Endothelial cell of umbilical vein (primary cell): ENCODE data around the gene DYNLRB2. TPM values are rescaled to one million over a fixed set of nuclear protein-coding genes. Genes with fewer than 3 reads are reported as not detected.
A peak's percentile ranks its signal among the peaks of the same experiment; 100 is the strongest.

Experiments used
- BruUV-seq: library from RNA; stranded (reverse); fragments of 400-500 nt; replicated peaks from 2 replicates; lab custom pipeline; 2021; lab: Mats Ljungman, UMichigan
- CTCF ChIA-PET: fragments of 300-600, 350-600 bp; sonication (Branson Sonifier 250); formaldehyde crosslinking; loops from one replicate; lab custom pipeline; 2021; ENCODE audit warnings: antibody characterized with exemption, inconsistent platforms; lab: Charles Lee
- POLR2A ChIA-PET: fragments of 300-600, 350-600 bp; sonication (Branson Sonifier 250); formaldehyde crosslinking; loops from one replicate; lab custom pipeline; 2021; ENCODE audit warnings: antibody characterized with exemption, inconsistent platforms; lab: Charles Lee
- DNase-seq: peaks from one replicate; pipeline ENCODE4 v3.0.0-alpha.2; 2011; ENCODE audit warnings: low read depth, low spot score
- FAIRE-seq: peaks from 2 replicates; lab custom pipeline; 2011; peaks lifted over from hg19 to GRCh38; lab: Jason Lieb, UNC
- H2AFZ ChIP-seq: 2 replicates; pipeline ENCODE4 v1.6.0; 2012; ENCODE audit warnings: low read depth, low read length, control low read depth, inconsistent platforms
- H3K27ac ChIP-seq: 2 replicates; pipeline ENCODE4 v1.5.1; 2011; ENCODE audit warnings: low read depth, mild to moderate bottlenecking, control low read depth, low read length, moderate library complexity; ENCODE audit not compliant: insufficient read depth
- H3K27me3 ChIP-seq, 2 experiments: 2 replicates each; pipeline versions ENCODE4 v1.6.0 to v1.6.1; 2011; ENCODE audit warnings: low read length in 2 of 2, mixed read lengths in 1 of 2; ENCODE audit not compliant: control insufficient read depth in 2 of 2, insufficient read depth in 2 of 2
- H3K36me3 ChIP-seq, 2 experiments: 2 replicates in 1 of 2; 3 replicates in 1 of 2; pipeline ENCODE4 v1.5.1; 2011; ENCODE audit warnings: low read length in 2 of 2, mild to moderate bottlenecking in 1 of 2, moderate library complexity in 1 of 2; ENCODE audit not compliant: control insufficient read depth in 2 of 2, insufficient read depth in 2 of 2; ENCODE audit errors: extremely low read depth in 1 of 2
- H3K4me1 ChIP-seq: 3 replicates; pipeline ENCODE4 v1.5.1; 2011; ENCODE audit warnings: mild to moderate bottlenecking, low read length; ENCODE audit not compliant: control insufficient read depth, insufficient read depth; ENCODE audit errors: extremely low read depth
- H3K4me2 ChIP-seq: 2 replicates; pipeline ENCODE4 v1.6.1; 2011; ENCODE audit warnings: low read length, control low read depth, mixed read lengths; ENCODE audit not compliant: insufficient read depth
- H3K4me3 ChIP-seq, 3 experiments: fragments of 200-600 bp in 1 of 3; sonication (generic), shearing (Covaris generic) in 1 of 3; replicated peaks in 1 of 3; 2 replicates each; pipeline ENCODE4 v1.5.1; 2011 to 2016; ENCODE audit warnings: control low read depth in 3 of 3, low read length in 3 of 3, mild to moderate bottlenecking in 2 of 3, inconsistent platforms in 1 of 3, low read depth in 1 of 3, moderate library complexity in 1 of 3; ENCODE audit not compliant: insufficient read depth in 1 of 3
- H3K79me2 ChIP-seq: 2 replicates; pipeline ENCODE4 v1.6.0; 2012; ENCODE audit warnings: low read length, inconsistent platforms; ENCODE audit not compliant: control insufficient read depth, insufficient read depth
- H3K9ac ChIP-seq: replicated peaks from 2 replicates; pipeline ENCODE3; 2011; ENCODE audit warnings: low read length, control low read depth; ENCODE audit not compliant: insufficient read depth; ENCODE audit errors: extremely low read depth
- H3K9me1 ChIP-seq: replicated peaks from 3 replicates; pipeline ENCODE4 v1.6.0; 2011; ENCODE audit warnings: mild to moderate bottlenecking, low read length; ENCODE audit not compliant: control insufficient read depth, insufficient read depth; ENCODE audit errors: extremely low read depth
- H3K9me3 ChIP-seq: replicated peaks from 2 replicates; pipeline ENCODE4 v1.5.1; 2012; ENCODE audit warnings: low read length, inconsistent platforms; ENCODE audit not compliant: control insufficient read depth, insufficient read depth
- H4K20me1 ChIP-seq: replicated peaks from 2 replicates; pipeline ENCODE3; 2011; ENCODE audit warnings: mild to moderate bottlenecking, low read length; ENCODE audit not compliant: control insufficient read depth, insufficient read depth; ENCODE audit errors: extremely low read depth
- EZH2 ChIP-seq: IDR thresholded peaks from 2 replicates; pipeline ENCODE4 v1.6.1; 2012; ENCODE audit warnings: borderline replicate concordance, low read depth, mild to moderate bottlenecking, moderate library complexity, low read length, inconsistent platforms; ENCODE audit not compliant: severe bottlenecking
- FOS ChIP-seq: IDR thresholded peaks from 2 replicates; pipeline ENCODE4 v1.6.1; 2011; ENCODE audit warnings: mild to moderate bottlenecking, low read length, moderate library complexity, borderline replicate concordance; ENCODE audit not compliant: insufficient read depth
- GATA2 ChIP-seq: IDR thresholded peaks from 2 replicates; pipeline ENCODE4 v1.7.0; 2011; ENCODE audit warnings: low read depth, mild to moderate bottlenecking, moderate library complexity, mixed read lengths, low read length; ENCODE audit not compliant: insufficient read length, insufficient read depth
- JUN ChIP-seq: IDR thresholded peaks from 2 replicates; pipeline ENCODE4 v1.6.1; 2011; ENCODE audit warnings: borderline replicate concordance, low read depth; ENCODE audit not compliant: insufficient read length, insufficient read depth
- MYC ChIP-seq: IDR thresholded peaks from one replicate; pipeline ENCODE4 v1.6.1; 2011; ENCODE audit warnings: mild to moderate bottlenecking, low read depth, low read length
- POLR2A ChIP-seq: IDR thresholded peaks from 2 replicates; pipeline ENCODE4 v1.6.1; 2012; ENCODE audit warnings: low read depth, mild to moderate bottlenecking, control low read depth, low read length
- POLR2AphosphoS5 ChIP-seq: IDR thresholded peaks from 2 replicates; pipeline ENCODE4 v1.6.1; 2012; ENCODE audit warnings: low read depth, mild to moderate bottlenecking, control low read depth, low read length, moderate library complexity; ENCODE audit not compliant: insufficient read depth
- dilution Hi-C: fragments of 300-500 bp; cut with MboI; formaldehyde crosslinking; loops from one replicate; pipeline ENCODE4 v1.15.0; 2019; ENCODE audit warnings: low sequenced_read_pairs; ENCODE audit not compliant: extremely low pct_ligation_motif_present
- intact Hi-C: fragments of 100-400 bp; cut with micrococcal nuclease; formaldehyde crosslinking; loops from one replicate; pipeline ENCODE4 v1.10.0; 2022
- polyA plus RNA-seq, 4 experiments: library from polyadenylated mRNA; depleted of rRNA in 3 of 4; stranded (reverse) in 3 of 4; unstranded in 1 of 4; fragments of >200 nt; gene quantifications; 2 replicates each; pipeline versions ENCODE4 v1.2.1 to v1.2.3, GENCODE V29; 2011 to 2012; ENCODE audit warnings: missing spikeins in 1 of 4
- total RNA-seq: library from RNA; stranded (reverse); gene quantifications from 2 replicates; pipeline ENCODE4 v1.2.3, GENCODE V29; 2021
- TF ChIP-seq, protein P1 (sequence below), 2 donors: IDR thresholded peaks; 1 replicate in 1 of 2; 2 replicates in 1 of 2; pipeline ENCODE4 v1.5.1; 2011; ENCODE audit warnings: low read length in 2 of 2, mild to moderate bottlenecking in 2 of 2, moderate library complexity in 2 of 2, control low read depth in 1 of 2, inconsistent platforms in 1 of 2, low read depth in 1 of 2; ENCODE audit not compliant: insufficient read depth in 1 of 2; ENCODE audit errors: extremely low read depth in 1 of 2

DYNLRB2 gene
- total and polyA plus RNA-seq, 2 donors (not counting 3 experiments of a cell fraction or from before 2014, with no cell fraction given) = not detected

DNA sequence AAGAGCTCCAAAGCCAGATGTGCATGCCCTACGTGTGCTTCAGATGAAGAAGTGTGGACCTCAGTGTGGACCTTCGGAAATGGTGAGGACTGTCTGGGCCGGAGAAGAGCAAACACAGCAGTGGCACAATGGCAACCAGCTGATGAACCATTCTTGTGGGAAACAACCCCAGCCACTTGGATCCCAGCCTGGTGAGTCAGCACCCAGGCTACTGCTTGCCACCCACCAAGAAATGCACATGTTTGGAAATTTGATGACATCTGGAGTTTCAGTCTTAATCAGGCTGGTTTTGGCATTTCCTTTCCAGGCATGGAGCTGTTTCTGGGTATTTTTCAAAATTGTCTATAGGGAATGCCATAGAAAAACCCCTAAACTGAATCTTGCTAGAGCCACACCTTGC lies 42.7 kb downstream of the DYNLRB2 start:
- no TSS peak for BruUV-seq
- Histone ChIP-seq H3K9me3 (no peaks in the 10 kb centered on the region), H3K4me3 (no peak overlapping the region), H3K9me1 (no peaks in the 10 kb centered on the region), H3K36me3 (no peaks in the 10 kb centered on the region), H3K4me1 (no peaks in the 10 kb centered on the region), H3K4me2 (no peak overlapping the region), H4K20me1 (no peaks in the 10 kb centered on the region), H3K27me3 (no peaks in the 10 kb centered on the region), H3K9ac (no peak overlapping the region), H2AFZ (no peak overlapping the region), H3K79me2 (no peaks in the 10 kb centered on the region), H3K27ac (no peak overlapping the region)
- DNase-seq (no peak), FAIRE-seq (no peak)
- ChIA-PET POLR2A (no interaction called here), CTCF (interaction anchor here (1.2 to 2.0 kb wide), 2 partner anchors 9 to 56 kb away, joined by 4 to 9 read pairs; no protein-coding TSS in a partner anchor)
- intact Hi-C loops = no loop called here
- TF ChIP-seq FOS = peak; percentile 40
- TF ChIP-seq EZH2 = no peak
- no peak for TF ChIP-seq MYC
- TF ChIP-seq, protein P1, sequence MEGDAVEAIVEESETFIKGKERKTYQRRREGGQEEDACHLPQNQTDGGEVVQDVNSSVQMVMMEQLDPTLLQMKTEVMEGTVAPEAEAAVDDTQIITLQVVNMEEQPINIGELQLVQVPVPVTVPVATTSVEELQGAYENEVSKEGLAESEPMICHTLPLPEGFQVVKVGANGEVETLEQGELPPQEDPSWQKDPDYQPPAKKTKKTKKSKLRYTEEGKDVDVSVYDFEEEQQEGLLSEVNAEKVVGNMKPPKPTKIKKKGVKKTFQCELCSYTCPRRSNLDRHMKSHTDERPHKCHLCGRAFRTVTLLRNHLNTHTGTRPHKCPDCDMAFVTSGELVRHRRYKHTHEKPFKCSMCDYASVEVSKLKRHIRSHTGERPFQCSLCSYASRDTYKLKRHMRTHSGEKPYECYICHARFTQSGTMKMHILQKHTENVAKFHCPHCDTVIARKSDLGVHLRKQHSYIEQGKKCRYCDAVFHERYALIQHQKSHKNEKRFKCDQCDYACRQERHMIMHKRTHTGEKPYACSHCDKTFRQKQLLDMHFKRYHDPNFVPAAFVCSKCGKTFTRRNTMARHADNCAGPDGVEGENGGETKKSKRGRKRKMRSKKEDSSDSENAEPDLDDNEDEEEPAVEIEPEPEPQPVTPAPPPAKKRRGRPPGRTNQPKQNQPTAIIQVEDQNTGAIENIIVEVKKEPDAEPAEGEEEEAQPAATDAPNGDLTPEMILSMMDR (IDR thresholded peaks at IDR 0.05; ENCODE audit: extremely low read depth in 1 of 2, insufficient read depth in 1 of 2, low read depth in 1 of 2, low read length in 2 of 2) = no peak
- no peak for TF ChIP-seq POLR2A
- no peak for TF ChIP-seq GATA2
- no peak for TF ChIP-seq POLR2AphosphoS5
- no peak for TF ChIP-seq JUN
- dilution Hi-C loops = no loop called here
